Endothelial cell of umbilical vein (primary cell): ENCODE measurements around the gene TMEM178A. TPM values are rescaled to one million over a fixed set of nuclear protein-coding genes. Genes with fewer than 3 reads are reported as not detected.

Experiments used
- BruUV-seq: library from RNA; stranded (reverse); fragments of 400-500 nt; replicated peaks from 2 replicates; lab custom pipeline; 2021; lab: Mats Ljungman, UMichigan
- CTCF ChIA-PET: fragments of 300-600, 350-600 bp; sonication (Branson Sonifier 250); formaldehyde crosslinking; loops from one replicate; lab custom pipeline; 2021; ENCODE audit warnings: antibody characterized with exemption, inconsistent platforms; lab: Charles Lee
- POLR2A ChIA-PET: fragments of 300-600, 350-600 bp; sonication (Branson Sonifier 250); formaldehyde crosslinking; loops from one replicate; lab custom pipeline; 2021; ENCODE audit warnings: antibody characterized with exemption, inconsistent platforms; lab: Charles Lee
- DNase-seq: peaks from one replicate; pipeline ENCODE4 v3.0.0-alpha.2; 2011; ENCODE audit warnings: low read depth, low spot score
- FAIRE-seq: peaks from 2 replicates; lab custom pipeline; 2011; peaks lifted over from hg19 to GRCh38; lab: Jason Lieb, UNC
- H2AFZ ChIP-seq: 2 replicates; pipeline ENCODE4 v1.6.0; 2012; ENCODE audit warnings: low read depth, low read length, control low read depth, inconsistent platforms
- H3K27ac ChIP-seq: 2 replicates; pipeline ENCODE4 v1.5.1; 2011; ENCODE audit warnings: low read depth, mild to moderate bottlenecking, control low read depth, low read length, moderate library complexity; ENCODE audit not compliant: insufficient read depth
- H3K27me3 ChIP-seq, 2 experiments: 2 replicates each; pipeline versions ENCODE4 v1.6.0 to v1.6.1; 2011; ENCODE audit warnings: low read length in 2 of 2, mixed read lengths in 1 of 2; ENCODE audit not compliant: control insufficient read depth in 2 of 2, insufficient read depth in 2 of 2
- H3K36me3 ChIP-seq, 2 experiments: 2 replicates in 1 of 2; 3 replicates in 1 of 2; pipeline ENCODE4 v1.5.1; 2011; ENCODE audit warnings: low read length in 2 of 2, mild to moderate bottlenecking in 1 of 2, moderate library complexity in 1 of 2; ENCODE audit not compliant: control insufficient read depth in 2 of 2, insufficient read depth in 2 of 2; ENCODE audit errors: extremely low read depth in 1 of 2
- H3K4me1 ChIP-seq: 3 replicates; pipeline ENCODE4 v1.5.1; 2011; ENCODE audit warnings: mild to moderate bottlenecking, low read length; ENCODE audit not compliant: control insufficient read depth, insufficient read depth; ENCODE audit errors: extremely low read depth
- H3K4me2 ChIP-seq: 2 replicates; pipeline ENCODE4 v1.6.1; 2011; ENCODE audit warnings: low read length, control low read depth, mixed read lengths; ENCODE audit not compliant: insufficient read depth
- H3K4me3 ChIP-seq, 3 experiments: fragments of 200-600 bp in 1 of 3; sonication (generic), shearing (Covaris generic) in 1 of 3; replicated peaks in 1 of 3; 2 replicates each; pipeline ENCODE4 v1.5.1; 2011 to 2016; ENCODE audit warnings: control low read depth in 3 of 3, low read length in 3 of 3, mild to moderate bottlenecking in 2 of 3, inconsistent platforms in 1 of 3, low read depth in 1 of 3, moderate library complexity in 1 of 3; ENCODE audit not compliant: insufficient read depth in 1 of 3
- H3K79me2 ChIP-seq: 2 replicates; pipeline ENCODE4 v1.6.0; 2012; ENCODE audit warnings: low read length, inconsistent platforms; ENCODE audit not compliant: control insufficient read depth, insufficient read depth
- H3K9ac ChIP-seq: replicated peaks from 2 replicates; pipeline ENCODE3; 2011; ENCODE audit warnings: low read length, control low read depth; ENCODE audit not compliant: insufficient read depth; ENCODE audit errors: extremely low read depth
- H3K9me1 ChIP-seq: replicated peaks from 3 replicates; pipeline ENCODE4 v1.6.0; 2011; ENCODE audit warnings: mild to moderate bottlenecking, low read length; ENCODE audit not compliant: control insufficient read depth, insufficient read depth; ENCODE audit errors: extremely low read depth
- H3K9me3 ChIP-seq: replicated peaks from 2 replicates; pipeline ENCODE4 v1.5.1; 2012; ENCODE audit warnings: low read length, inconsistent platforms; ENCODE audit not compliant: control insufficient read depth, insufficient read depth
- H4K20me1 ChIP-seq: replicated peaks from 2 replicates; pipeline ENCODE3; 2011; ENCODE audit warnings: mild to moderate bottlenecking, low read length; ENCODE audit not compliant: control insufficient read depth, insufficient read depth; ENCODE audit errors: extremely low read depth
- EZH2 ChIP-seq: IDR thresholded peaks from 2 replicates; pipeline ENCODE4 v1.6.1; 2012; ENCODE audit warnings: borderline replicate concordance, low read depth, mild to moderate bottlenecking, moderate library complexity, low read length, inconsistent platforms; ENCODE audit not compliant: severe bottlenecking
- FOS ChIP-seq: IDR thresholded peaks from 2 replicates; pipeline ENCODE4 v1.6.1; 2011; ENCODE audit warnings: mild to moderate bottlenecking, low read length, moderate library complexity, borderline replicate concordance; ENCODE audit not compliant: insufficient read depth
- GATA2 ChIP-seq: IDR thresholded peaks from 2 replicates; pipeline ENCODE4 v1.7.0; 2011; ENCODE audit warnings: low read depth, mild to moderate bottlenecking, moderate library complexity, mixed read lengths, low read length; ENCODE audit not compliant: insufficient read length, insufficient read depth
- JUN ChIP-seq: IDR thresholded peaks from 2 replicates; pipeline ENCODE4 v1.6.1; 2011; ENCODE audit warnings: borderline replicate concordance, low read depth; ENCODE audit not compliant: insufficient read length, insufficient read depth
- MYC ChIP-seq: IDR thresholded peaks from one replicate; pipeline ENCODE4 v1.6.1; 2011; ENCODE audit warnings: mild to moderate bottlenecking, low read depth, low read length
- POLR2A ChIP-seq: IDR thresholded peaks from 2 replicates; pipeline ENCODE4 v1.6.1; 2012; ENCODE audit warnings: low read depth, mild to moderate bottlenecking, control low read depth, low read length
- POLR2AphosphoS5 ChIP-seq: IDR thresholded peaks from 2 replicates; pipeline ENCODE4 v1.6.1; 2012; ENCODE audit warnings: low read depth, mild to moderate bottlenecking, control low read depth, low read length, moderate library complexity; ENCODE audit not compliant: insufficient read depth
- dilution Hi-C: fragments of 300-500 bp; cut with MboI; formaldehyde crosslinking; loops from one replicate; pipeline ENCODE4 v1.15.0; 2019; ENCODE audit warnings: low sequenced_read_pairs; ENCODE audit not compliant: extremely low pct_ligation_motif_present
- intact Hi-C: fragments of 100-400 bp; cut with micrococcal nuclease; formaldehyde crosslinking; loops from one replicate; pipeline ENCODE4 v1.10.0; 2022
- polyA plus RNA-seq, 4 experiments: library from polyadenylated mRNA; depleted of rRNA in 3 of 4; stranded (reverse) in 3 of 4; unstranded in 1 of 4; fragments of >200 nt; gene quantifications; 2 replicates each; pipeline versions ENCODE4 v1.2.1 to v1.2.3, GENCODE V29; 2011 to 2012; ENCODE audit warnings: missing spikeins in 1 of 4
- total RNA-seq: library from RNA; stranded (reverse); gene quantifications from 2 replicates; pipeline ENCODE4 v1.2.3, GENCODE V29; 2021
- TF ChIP-seq, protein P1 (sequence below), 2 donors: IDR thresholded peaks; 1 replicate in 1 of 2; 2 replicates in 1 of 2; pipeline ENCODE4 v1.5.1; 2011; ENCODE audit warnings: low read length in 2 of 2, mild to moderate bottlenecking in 2 of 2, moderate library complexity in 2 of 2, control low read depth in 1 of 2, inconsistent platforms in 1 of 2, low read depth in 1 of 2; ENCODE audit not compliant: insufficient read depth in 1 of 2; ENCODE audit errors: extremely low read depth in 1 of 2
- TF ChIP-seq, protein P2 (sequence below): IDR thresholded peaks from 2 replicates; pipeline ENCODE4 v1.6.1; 2011; ENCODE audit not compliant: insufficient read depth, insufficient read length

The TMEM178A gene
- total and polyA plus RNA-seq, 2 donors (not counting 3 experiments of a cell fraction or from before 2014, with no cell fraction given), result 1.5 to 2.8 TPM

DNA sequence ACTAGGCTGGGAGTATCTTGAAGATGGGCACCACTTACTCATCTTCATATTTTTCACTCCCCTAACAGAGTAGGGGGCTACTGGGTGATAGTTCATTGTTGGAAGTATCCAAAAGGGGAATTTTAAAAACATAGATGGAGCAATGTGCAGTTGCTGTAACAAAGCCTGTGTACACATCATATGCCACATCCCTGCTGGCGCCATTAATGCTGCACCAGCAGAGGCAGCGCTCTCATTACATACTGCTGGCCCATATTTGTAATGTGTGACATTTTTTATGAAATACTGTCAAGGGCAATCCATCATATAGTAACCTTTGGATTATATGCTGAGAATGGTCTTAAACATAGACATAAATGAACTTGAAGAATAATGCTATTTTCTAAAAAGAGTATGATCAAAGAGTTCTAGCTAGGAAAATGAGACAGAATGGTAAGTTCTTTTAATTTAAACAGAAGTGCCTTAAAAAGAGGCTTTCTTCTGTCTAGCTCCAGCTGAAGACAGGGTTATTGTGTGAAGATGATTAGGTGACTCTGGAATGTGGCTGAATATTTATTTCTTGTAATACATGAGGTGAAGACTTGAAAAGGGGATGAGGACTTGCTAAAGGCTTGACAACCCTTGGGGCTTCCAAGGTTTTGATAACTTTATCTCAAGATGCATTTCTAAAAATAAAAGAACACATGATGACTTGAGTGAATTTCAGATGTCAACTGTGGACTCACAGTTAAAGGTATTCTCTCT lies 2.4 kb upstream of the TMEM178A start:
- Histone ChIP-seq H3K9me3 (no peaks in the 10 kb centered on the region), H3K9ac (no peak overlapping the region), H3K36me3 (no peaks in the 10 kb centered on the region), H3K27ac (no peak overlapping the region), H3K4me1 (peaks cover 7% of the 10 kb centered on the region), H2AFZ (no peak overlapping the region), H3K27me3 (peaks cover 29 to 50% of the 10 kb centered on the region in 2 experiments), H3K4me3 (no peak overlapping the region), H3K4me2 (no peak overlapping the region), H3K9me1 (no peaks in the 10 kb centered on the region), H4K20me1 (no peaks in the 10 kb centered on the region), H3K79me2 (no peaks in the 10 kb centered on the region)
- FAIRE-seq, result no peak
- CTCF ChIA-PET, result interaction anchor here (0.6 to 1.5 kb wide), 2 partner anchors 33 to 849 kb away, joined by 3 to 5 read pairs; no protein-coding TSS in a partner anchor
- POLR2A ChIA-PET, result no interaction called here
- no peak for DNase-seq
- TF ChIP-seq, protein P1, sequence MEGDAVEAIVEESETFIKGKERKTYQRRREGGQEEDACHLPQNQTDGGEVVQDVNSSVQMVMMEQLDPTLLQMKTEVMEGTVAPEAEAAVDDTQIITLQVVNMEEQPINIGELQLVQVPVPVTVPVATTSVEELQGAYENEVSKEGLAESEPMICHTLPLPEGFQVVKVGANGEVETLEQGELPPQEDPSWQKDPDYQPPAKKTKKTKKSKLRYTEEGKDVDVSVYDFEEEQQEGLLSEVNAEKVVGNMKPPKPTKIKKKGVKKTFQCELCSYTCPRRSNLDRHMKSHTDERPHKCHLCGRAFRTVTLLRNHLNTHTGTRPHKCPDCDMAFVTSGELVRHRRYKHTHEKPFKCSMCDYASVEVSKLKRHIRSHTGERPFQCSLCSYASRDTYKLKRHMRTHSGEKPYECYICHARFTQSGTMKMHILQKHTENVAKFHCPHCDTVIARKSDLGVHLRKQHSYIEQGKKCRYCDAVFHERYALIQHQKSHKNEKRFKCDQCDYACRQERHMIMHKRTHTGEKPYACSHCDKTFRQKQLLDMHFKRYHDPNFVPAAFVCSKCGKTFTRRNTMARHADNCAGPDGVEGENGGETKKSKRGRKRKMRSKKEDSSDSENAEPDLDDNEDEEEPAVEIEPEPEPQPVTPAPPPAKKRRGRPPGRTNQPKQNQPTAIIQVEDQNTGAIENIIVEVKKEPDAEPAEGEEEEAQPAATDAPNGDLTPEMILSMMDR (IDR thresholded peaks at IDR 0.05; ENCODE audit: extremely low read depth in 1 of 2, insufficient read depth in 1 of 2, low read depth in 1 of 2, low read length in 2 of 2), result no peak
- TF ChIP-seq POLR2AphosphoS5, result no peak
- TF ChIP-seq, protein P2, sequence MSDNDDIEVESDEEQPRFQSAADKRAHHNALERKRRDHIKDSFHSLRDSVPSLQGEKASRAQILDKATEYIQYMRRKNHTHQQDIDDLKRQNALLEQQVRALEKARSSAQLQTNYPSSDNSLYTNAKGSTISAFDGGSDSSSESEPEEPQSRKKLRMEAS, result no peak
- no peak for TF ChIP-seq EZH2
- no peak for TF ChIP-seq MYC
- no peak for TF ChIP-seq GATA2
- no peak for TF ChIP-seq POLR2A
- no peak for TF ChIP-seq JUN
- TF ChIP-seq FOS, result no peak
- dilution Hi-C loops, result no loop called here
- no TSS peak for BruUV-seq
- intact Hi-C loops, result no loop called here
